B cell (primary cell): ENCODE measurements around the gene SLC7A6. TPM values are rescaled to one million over a fixed set of nuclear protein-coding genes. Genes with fewer than 3 reads are reported as not detected.
A peak's percentile ranks its signal among the peaks of the same experiment; 100 is the strongest.

Experiments used
- ATAC-seq: fragments of 200-7000 bp; cut with Tn5 transposase; one replicate; pipeline ENCODE4 v1.10.0; 2021; ENCODE audit warnings: low read depth, mild to moderate bottlenecking, moderate number of reproducible peaks, moderate library complexity
- CTCF ChIA-PET: fragments of 350-600 bp; sonication (Branson Sonifier 250); formaldehyde crosslinking; loops from one replicate; lab custom pipeline; 2021; ENCODE audit warnings: antibody characterized with exemption, inconsistent platforms; lab: Charles Lee
- POLR2A ChIA-PET: fragments of 350-600 bp; sonication (Branson Sonifier 250); formaldehyde crosslinking; loops from one replicate; lab custom pipeline; 2021; ENCODE audit warnings: antibody characterized with exemption; lab: Charles Lee
- DNase-seq: peaks from one replicate; pipeline ENCODE4 v3.0.0; 2013
- H2AFZ ChIP-seq: 2 replicates; pipeline ENCODE4 v1.6.1; 2012; ENCODE audit warnings: mild to moderate bottlenecking, low read depth, low read length; ENCODE audit not compliant: insufficient read depth, poor library complexity, severe bottlenecking
- H3K27ac ChIP-seq, 2 donors: 1 replicate in 1 of 2; 2 replicates in 1 of 2; pipeline ENCODE4 v1.5.1; 2012 to 2013; ENCODE audit warnings: low read length in 2 of 2, mild to moderate bottlenecking in 2 of 2, moderate library complexity in 1 of 2
- H3K27me3 ChIP-seq, 4 experiments: fragments of 200-600 bp in 1 of 4; sonication (generic) in 1 of 4; replicated peaks in 1 of 4; 1 replicate in 2 of 4; 2 replicates in 2 of 4; pipeline versions ENCODE4 v1.6.1 to v1.7.0; 2013 to 2016; ENCODE audit warnings: low read length in 3 of 4, mild to moderate bottlenecking in 2 of 4, mixed read lengths in 1 of 4, moderate library complexity in 1 of 4; ENCODE audit not compliant: insufficient read depth in 4 of 4, control insufficient read depth in 3 of 4; ENCODE audit errors: control extremely low read depth in 1 of 4
- H3K36me3 ChIP-seq, 2 experiments: replicated peaks in 1 of 2; 1 replicate in 1 of 2; 2 replicates in 1 of 2; pipeline versions ENCODE4 v1.6.1 to v1.7.1; 2013; ENCODE audit warnings: low read length in 1 of 2; ENCODE audit not compliant: insufficient read depth in 2 of 2, control insufficient read depth in 1 of 2; ENCODE audit errors: control extremely low read depth in 1 of 2, extremely low read depth in 1 of 2
- H3K4me1 ChIP-seq, 2 donors: fragments of 200-600 bp in 1 of 2; sonication (generic) in 1 of 2; 1 replicate in 1 of 2; 2 replicates in 1 of 2; pipeline versions ENCODE4 v1.5.1 to v1.6.1; 2013 to 2017; ENCODE audit warnings: low read length in 2 of 2; ENCODE audit not compliant: control insufficient read depth in 2 of 2, insufficient read depth in 2 of 2
- H3K4me2 ChIP-seq: replicated peaks from 2 replicates; pipeline ENCODE3; 2012; ENCODE audit warnings: mild to moderate bottlenecking, low read depth, low read length; ENCODE audit not compliant: poor library complexity, severe bottlenecking
- H3K4me3 ChIP-seq, 5 experiments: fragments of 200-600 bp in 1 of 5; sonication (generic) in 1 of 5; 1 replicate in 3 of 5; 2 replicates in 2 of 5; pipeline versions ENCODE4 v1.5.1 to v1.7.0; 2011 to 2016; ENCODE audit warnings: low read length in 4 of 5, mild to moderate bottlenecking in 4 of 5, low read depth in 2 of 5, control low read depth in 1 of 5, moderate library complexity in 1 of 5; ENCODE audit not compliant: insufficient read depth in 1 of 5; ENCODE audit errors: control extremely low read depth in 1 of 5, extremely low read depth in 1 of 5
- H3K79me2 ChIP-seq: fragments of 200-600 bp; sonication (generic); one replicate; pipeline ENCODE4 v1.6.0; 2016; ENCODE audit warnings: low read length; ENCODE audit not compliant: control insufficient read depth, insufficient read depth
- H3K9ac ChIP-seq: fragments of 200-600 bp; sonication (generic); 2 replicates; pipeline ENCODE4 v1.6.1; 2017; ENCODE audit warnings: mild to moderate bottlenecking, low read length, moderate library complexity
- H3K9me3 ChIP-seq, 3 donors: one replicate each; pipeline versions ENCODE4 v1.6.1 to v1.7.1; 2013; ENCODE audit warnings: low read length in 2 of 3; ENCODE audit not compliant: control insufficient read depth in 2 of 3, insufficient read depth in 1 of 3; ENCODE audit errors: control extremely low read depth in 1 of 3
- H4K20me1 ChIP-seq: 2 replicates; pipeline ENCODE4 v1.6.0; 2012; ENCODE audit warnings: mild to moderate bottlenecking, low read length; ENCODE audit not compliant: insufficient read depth, control insufficient read depth, poor library complexity, severe bottlenecking
- H3K27ac Mint-ChIP-seq: one replicate; pipeline ENCODE4 v1.8.0; 2021; ENCODE audit warnings: mixed read lengths
- H3K27me3 Mint-ChIP-seq: one replicate; pipeline ENCODE4 v1.8.0; 2021; ENCODE audit warnings: mixed read lengths
- H3K4me1 Mint-ChIP-seq: one replicate; pipeline ENCODE4 v1.8.0; 2021; ENCODE audit warnings: mixed read lengths
- H3K4me3 Mint-ChIP-seq: one replicate; pipeline ENCODE4 v1.8.0; 2021; ENCODE audit warnings: mixed read lengths
- H3K9me3 Mint-ChIP-seq: one replicate; pipeline ENCODE4 v1.8.0; 2022; ENCODE audit warnings: mixed read lengths; ENCODE audit not compliant: insufficient read depth
- CTCF ChIP-seq: fragments of 200-600 bp; IDR thresholded peaks from one replicate; pipeline ENCODE4 v1.8.0; 2022; ENCODE audit warnings: antibody characterized with exemption, mild to moderate bottlenecking
- EZH2 ChIP-seq: IDR thresholded peaks from 2 replicates; pipeline ENCODE4 v1.6.1; 2012; ENCODE audit warnings: borderline replicate concordance, low read depth, mild to moderate bottlenecking, moderate library complexity, low read length; ENCODE audit not compliant: insufficient read depth, poor library complexity, severe bottlenecking
- WGBS: methylation state at CpG from one replicate; pipeline ENCODE4 v1.1.5; 2013; ENCODE audit warnings: missing lambda C conversion rate; ENCODE audit not compliant: insufficient coverage; 5-methylcytosine and 5-hydroxymethylcytosine counted together
- intact Hi-C: fragments of 100-400 bp; cut with micrococcal nuclease; formaldehyde crosslinking; loops from one replicate; pipeline ENCODE4 v1.10.0; 2022
- polyA plus RNA-seq: library from polyadenylated mRNA; depleted of rRNA; stranded (reverse); fragments of >200 nt; gene quantifications from 2 replicates; pipeline ENCODE4 v1.2.3, GENCODE V29; 2012
- total RNA-seq, 2 donors: library from RNA; stranded (reverse); fragments of 120-200 nt in 1 of 2; gene quantifications; 1 replicate in 1 of 2; 2 replicates in 1 of 2; pipeline versions ENCODE4 v1.2.3 to v1.2.4, GENCODE V29; 2013 to 2022

Gene SLC7A6
- total and polyA plus RNA-seq, 2 donors (not counting 1 experiment from before 2014, with no cell fraction given), result 73.8 to 85.1 TPM

GRCh38 chr16:68309799-68310198 is 45.5 kb downstream of the SLC7A6 start:
- H3K4me3 Mint-ChIP-seq, result peak overlapping the region; percentile 98
- ATAC-seq (no peak), DNase-seq (no peak)
- no peaks in the 10 kb centered on the region for H3K27me3 Mint-ChIP-seq
- intact Hi-C loops, result loop anchor here (1.0 to 2.0 kb wide), 6 partner anchors 19 to 139 kb away; partner anchors contain the start of genes PLA2G15 and SMPD3
- POLR2A ChIA-PET, result no interaction called here
- H3K4me1 ChIP-seq, result peaks cover 20 to 24% of the 10 kb centered on the region in 2 donors
- H3K79me2 ChIP-seq, result peaks cover 86% of the 10 kb centered on the region
- H4K20me1 ChIP-seq, result peaks cover 39% of the 10 kb centered on the region
- WGBS, result 44% methylated on average over 6 of the region's 6 CpGs
- H3K9me3 ChIP-seq, result no peaks in the 10 kb centered on the region
- H3K27ac ChIP-seq, result peak overlapping the region in 1 of 2 donors; percentile 76
- no peaks in the 10 kb centered on the region for H3K27me3 ChIP-seq
- no peak for TF ChIP-seq CTCF
- no peak for TF ChIP-seq EZH2
- H3K4me3 ChIP-seq, result peak overlapping the region; percentile 76 to 96 (median 94)
- H3K9me3 Mint-ChIP-seq, result no peaks in the 10 kb centered on the region
- peaks cover 1 to 31% of the 10 kb centered on the region in 2 experiments for H3K36me3 ChIP-seq
- peaks cover 36% of the 10 kb centered on the region for H3K4me1 Mint-ChIP-seq
- H3K27ac Mint-ChIP-seq, result peak overlapping the region; percentile 96
- peak overlapping the region; percentile 83 for H3K4me2 ChIP-seq
- peak overlapping the region; percentile 91 for H2AFZ ChIP-seq
- CTCF ChIA-PET, result interaction anchor here (10.3 kb wide), 1 partner anchor 48 kb away, joined by 185 read pairs; the partner anchor contains the start of gene SLC7A6
- H3K9ac ChIP-seq, result peak overlapping the region; percentile 93

GRCh38 chr16:68310437-68310773 is 46.1 kb downstream of the SLC7A6 start:
- Mint-ChIP-seq H3K9me3 (no peaks in the 10 kb centered on the region), H3K27ac (peak overlapping the region; percentile 96), H3K4me1 (peaks cover 36% of the 10 kb centered on the region), H3K27me3 (no peaks in the 10 kb centered on the region), H3K4me3 (peak overlapping the region; percentile 98)
- peaks cover 4 to 27% of the 10 kb centered on the region in 2 experiments for H3K36me3 ChIP-seq
- no peaks in the 10 kb centered on the region for H3K27me3 ChIP-seq
- H3K4me1 ChIP-seq, result peaks cover 20 to 24% of the 10 kb centered on the region in 2 donors
- peak overlapping the region; percentile 59 to 76 for H3K27ac ChIP-seq
- H4K20me1 ChIP-seq, result peaks cover 33% of the 10 kb centered on the region
- under 1% methylated on average over 29 of the region's 29 CpGs for WGBS
- intact Hi-C loops, result loop anchor here (1.0 to 2.0 kb wide), 6 partner anchors 18 to 138 kb away; partner anchors contain the start of genes PLA2G15 and SMPD3
- DNase-seq (no peak), ATAC-seq (no peak)
- peak overlapping the region; percentile 83 for H3K4me2 ChIP-seq
- H3K9me3 ChIP-seq, result no peaks in the 10 kb centered on the region
- CTCF ChIA-PET, result interaction anchor here (0.6 to 10.3 kb wide), 13 partner anchors 11 to 69 kb away, joined by 3 to 185 read pairs (median 8); partner anchors contain the start of gene SLC7A6
- peak overlapping the region; percentile 76 to 96 (median 94) for H3K4me3 ChIP-seq
- peaks cover 90% of the 10 kb centered on the region for H3K79me2 ChIP-seq
- TF ChIP-seq CTCF (no peak), EZH2 (no peak)
- POLR2A ChIA-PET, result interaction anchor here (0.5 to 1.8 kb wide), 14 partner anchors 10 to 373 kb away, joined by 3 to 20 read pairs (median 4); partner anchors contain the start of genes PLA2G15 and SLC7A6
- peak overlapping the region; percentile 91 for H2AFZ ChIP-seq
- H3K9ac ChIP-seq, result peak overlapping the region; percentile 93
